ENCODE measurements around the gene SGK2. TPM values are rescaled to one million over a fixed set of nuclear protein-coding genes. Genes with fewer than 3 reads are reported as not detected.

Gene SGK2
- total and polyA plus RNA-seq, 2 of the 13 experiments (the other 11 are each of a cell fraction or from before 2014, with no cell fraction given) = 6.2 to 29.4 TPM

DNA sequence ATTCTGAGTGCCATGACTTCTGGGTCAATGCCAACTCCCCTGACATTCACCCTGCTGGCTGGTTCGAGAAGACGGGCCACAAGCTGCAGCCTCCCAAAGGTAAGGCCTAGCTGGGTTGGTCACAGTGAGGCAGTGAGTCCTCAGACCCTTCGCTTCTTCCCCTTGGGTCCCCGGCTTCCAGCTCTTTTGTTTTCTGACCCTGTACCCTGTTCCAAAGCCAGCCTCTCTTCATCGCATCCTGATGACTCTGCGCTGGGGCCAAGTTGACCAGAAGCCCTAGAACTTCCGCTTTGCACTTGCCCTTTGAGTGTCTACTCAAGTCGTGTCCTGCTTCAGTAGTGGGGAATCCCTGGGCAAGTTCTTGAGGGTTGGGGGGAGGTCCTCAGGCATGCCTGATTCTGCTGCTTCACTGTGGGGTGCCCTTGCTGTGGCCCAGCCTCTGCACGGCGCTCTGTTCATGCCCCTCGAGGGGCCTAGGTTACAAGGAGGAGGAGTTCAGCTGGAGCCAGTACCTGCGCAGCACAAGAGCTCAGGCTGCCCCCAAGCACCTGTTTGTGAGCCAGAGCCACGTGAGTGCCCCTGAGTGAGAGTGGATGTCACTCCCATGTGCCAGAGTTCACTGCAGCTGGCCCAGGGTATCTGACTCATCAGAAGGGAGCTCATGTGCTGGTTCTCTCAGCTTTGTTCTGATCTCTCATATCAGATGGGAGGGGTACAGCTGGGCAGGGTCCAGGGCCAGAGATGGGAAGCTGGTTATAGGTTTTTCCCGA, 28.3 kb upstream of the SGK2 start (continued):
- peak; percentile 21; the same call in 1 of the 2 replicates for TF ChIP-seq ZNF253 (CRISPR knock-in tag; IDR thresholded peaks at IDR 0.05; ENCODE audit: borderline replicate concordance)
- TF ChIP-seq ZNF337 (CRISPR knock-in tag; IDR thresholded peaks at IDR 0.05; ENCODE audit: borderline replicate concordance, low read depth) = peak; percentile 91; the same call in 1 of the 2 replicates
- peak; percentile 96 for TF ChIP-seq ZNF136 (CRISPR knock-in tag; IDR thresholded peaks at IDR 0.05; ENCODE audit: low read depth)
- TF ChIP-seq, protein P1, sequence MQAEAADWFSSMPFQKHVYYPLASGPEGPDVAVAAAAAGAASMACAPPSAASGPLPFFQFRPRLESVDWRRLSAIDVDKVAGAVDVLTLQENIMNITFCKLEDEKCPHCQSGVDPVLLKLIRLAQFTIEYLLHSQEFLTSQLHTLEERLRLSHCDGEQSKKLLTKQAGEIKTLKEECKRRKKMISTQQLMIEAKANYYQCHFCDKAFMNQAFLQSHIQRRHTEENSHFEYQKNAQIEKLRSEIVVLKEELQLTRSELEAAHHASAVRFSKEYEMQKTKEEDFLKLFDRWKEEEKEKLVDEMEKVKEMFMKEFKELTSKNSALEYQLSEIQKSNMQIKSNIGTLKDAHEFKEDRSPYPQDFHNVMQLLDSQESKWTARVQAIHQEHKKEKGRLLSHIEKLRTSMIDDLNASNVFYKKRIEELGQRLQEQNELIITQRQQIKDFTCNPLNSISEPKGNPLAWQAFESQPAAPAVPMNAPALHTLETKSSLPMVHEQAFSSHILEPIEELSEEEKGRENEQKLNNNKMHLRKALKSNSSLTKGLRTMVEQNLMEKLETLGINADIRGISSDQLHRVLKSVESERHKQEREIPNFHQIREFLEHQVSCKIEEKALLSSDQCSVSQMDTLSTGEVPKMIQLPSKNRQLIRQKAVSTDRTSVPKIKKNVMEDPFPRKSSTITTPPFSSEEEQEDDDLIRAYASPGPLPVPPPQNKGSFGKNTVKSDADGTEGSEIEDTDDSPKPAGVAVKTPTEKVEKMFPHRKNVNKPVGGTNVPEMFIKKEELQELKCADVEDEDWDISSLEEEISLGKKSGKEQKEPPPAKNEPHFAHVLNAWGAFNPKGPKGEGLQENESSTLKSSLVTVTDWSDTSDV (CRISPR knock-in tag; IDR thresholded peaks at IDR 0.05) = no peak; the same call in 1 of the 2 replicates
- TF ChIP-seq, protein P2, sequence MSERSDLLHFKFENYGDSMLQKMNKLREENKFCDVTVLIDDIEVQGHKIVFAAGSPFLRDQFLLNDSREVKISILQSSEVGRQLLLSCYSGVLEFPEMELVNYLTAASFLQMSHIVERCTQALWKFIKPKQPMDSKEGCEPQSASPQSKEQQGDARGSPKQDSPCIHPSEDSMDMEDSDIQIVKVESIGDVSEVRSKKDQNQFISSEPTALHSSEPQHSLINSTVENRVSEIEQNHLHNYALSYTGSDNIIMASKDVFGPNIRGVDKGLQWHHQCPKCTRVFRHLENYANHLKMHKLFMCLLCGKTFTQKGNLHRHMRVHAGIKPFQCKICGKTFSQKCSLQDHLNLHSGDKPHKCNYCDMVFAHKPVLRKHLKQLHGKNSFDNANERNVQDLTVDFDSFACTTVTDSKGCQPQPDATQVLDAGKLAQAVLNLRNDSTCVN (CRISPR knock-in tag; IDR thresholded peaks at IDR 0.05; ENCODE audit: borderline replicate concordance) = peak; percentile 83
- TF ChIP-seq HIVEP1 (CRISPR knock-in tag; IDR thresholded peaks at IDR 0.05) = peak; percentile 89; the same call in 1 of the 2 replicates
- TF ChIP-seq SIN3A (IDR thresholded peaks at IDR 0.05; ENCODE audit: borderline replicate concordance, low read depth, low read length) = peak; percentile 85; the same call in 1 of the 2 replicates
- TF ChIP-seq NFE2L2 (IDR thresholded peaks at IDR 0.05; ENCODE audit: low read length) = peak; percentile 12; the same call in 1 of the 2 replicates
- TF ChIP-seq ZNF280B (CRISPR knock-in tag; IDR thresholded peaks at IDR 0.05; ENCODE audit: borderline replicate concordance) = peak; percentile 94; the same call in 1 of the 2 replicates
- peak; percentile 59; the same call in 1 of the 2 replicates for TF ChIP-seq ZNF362 (CRISPR knock-in tag; IDR thresholded peaks at IDR 0.05; ENCODE audit: borderline replicate concordance)
- TF ChIP-seq TCF12 (IDR thresholded peaks at IDR 0.05) = no peak
- peak; percentile 80; the same call in 1 of the 2 replicates for TF ChIP-seq TCF12 (CRISPR knock-in tag; IDR thresholded peaks at IDR 0.05)
- TF ChIP-seq ZNF616 (CRISPR knock-in tag; IDR thresholded peaks at IDR 0.05; ENCODE audit: low read depth) = peak; percentile 97
- 0 out of 2 replicates have a peak, but pooled peaks have one; percentile 41 for TF ChIP-seq ZNF512 (CRISPR knock-in tag; IDR thresholded peaks at IDR 0.05)
- TF ChIP-seq ZNF572 (CRISPR knock-in tag; IDR thresholded peaks at IDR 0.05) = peak; percentile 94; the same call in 1 of the 2 replicates
- no peak for TF ChIP-seq GLMP (CRISPR knock-in tag; IDR thresholded peaks at IDR 0.05; ENCODE audit: borderline replicate concordance)
- peak; percentile 70 for TF ChIP-seq ZMYM4 (CRISPR knock-in tag; IDR thresholded peaks at IDR 0.05)
- peak; percentile 73 for TF ChIP-seq ZMYM3 (CRISPR knock-in tag; IDR thresholded peaks at IDR 0.05)

All from HepG2 (cell line).